Fibroblast of lung (primary cell): ENCODE results near the gene C6orf47. TPM values are rescaled to one million over a fixed set of nuclear protein-coding genes. Genes with fewer than 3 reads are reported as not detected.

Source experiments
- DNase-seq, 2 donors: peaks; one replicate each; pipeline versions ENCODE4 v3.0.0 to v3.0.0-alpha.2; 2010; ENCODE audit warnings: low read depth in 2 of 2
- H2AFZ ChIP-seq: 2 replicates; pipeline ENCODE4 v1.5.1; 2012; ENCODE audit warnings: low read length, control low read depth, inconsistent platforms
- H3K27ac ChIP-seq: 2 replicates; pipeline ENCODE4 v1.5.1; 2011; ENCODE audit warnings: low read length, control low read depth; ENCODE audit not compliant: insufficient read depth
- H3K27me3 ChIP-seq: 2 replicates; pipeline ENCODE4 v1.5.1; 2011; ENCODE audit warnings: mild to moderate bottlenecking, low read length; ENCODE audit not compliant: control insufficient read depth, insufficient read depth
- H3K36me3 ChIP-seq: 2 replicates; pipeline ENCODE4 v1.5.1; 2011; ENCODE audit warnings: low read length; ENCODE audit not compliant: control insufficient read depth, insufficient read depth
- H3K4me1 ChIP-seq: 2 replicates; pipeline ENCODE4 v1.5.1; 2011; ENCODE audit warnings: low read length; ENCODE audit not compliant: control insufficient read depth, insufficient read depth; ENCODE audit errors: extremely low read depth
- H3K4me2 ChIP-seq: 2 replicates; pipeline ENCODE4 v1.5.1; 2011; ENCODE audit warnings: low read length, control low read depth; ENCODE audit not compliant: insufficient read depth; ENCODE audit errors: extremely low read depth
- H3K4me3 ChIP-seq, 4 experiments: fragments of 200-600 bp in 1 of 4; sonication (generic) in 1 of 4; replicated peaks in 1 of 4; 2 replicates each; pipeline ENCODE4 v1.5.1; 2011 to 2016; ENCODE audit warnings: low read length in 4 of 4, low read depth in 3 of 4, mild to moderate bottlenecking in 3 of 4, control low read depth in 2 of 4, inconsistent platforms in 1 of 4, mixed read lengths in 1 of 4; ENCODE audit not compliant: insufficient read depth in 1 of 4; ENCODE audit errors: control extremely low read depth in 1 of 4
- H3K79me2 ChIP-seq: 2 replicates; pipeline ENCODE4 v1.5.1; 2012; ENCODE audit warnings: mild to moderate bottlenecking, low read length, inconsistent platforms; ENCODE audit not compliant: control insufficient read depth, insufficient read depth
- H3K9ac ChIP-seq: 2 replicates; pipeline ENCODE4 v1.5.1; 2011; ENCODE audit warnings: mild to moderate bottlenecking, low read length, control low read depth; ENCODE audit not compliant: insufficient read depth
- H3K9me3 ChIP-seq: 2 replicates; pipeline ENCODE4 v1.5.1; 2012; ENCODE audit warnings: low read depth, low read length; ENCODE audit not compliant: control insufficient read depth, insufficient read depth
- H4K20me1 ChIP-seq: 2 replicates; pipeline ENCODE4 v1.5.1; 2011; ENCODE audit warnings: low read length; ENCODE audit not compliant: control insufficient read depth, insufficient read depth; ENCODE audit errors: extremely low read depth
- EZH2 ChIP-seq: IDR thresholded peaks from 2 replicates; pipeline ENCODE4 v1.5.1; 2012; ENCODE audit warnings: low read length, control low read depth, mild to moderate bottlenecking; ENCODE audit errors: missing control alignments
- polyA plus RNA-seq, 2 donors: library from polyadenylated mRNA; depleted of rRNA in 1 of 2; stranded (reverse) in 1 of 2; unstranded in 1 of 2; fragments of >200 nt; gene quantifications; 2 replicates each; pipeline ENCODE4 v1.2.1, GENCODE V29; 2011 to 2012; ENCODE audit warnings: missing spikeins in 1 of 2
- total RNA-seq: library from RNA; depleted of rRNA; stranded (reverse); fragments of >200 nt; gene quantifications from 2 replicates; pipeline ENCODE4 v1.2.1, GENCODE V29; 2014
- TF ChIP-seq, protein P1 (sequence below), 2 donors: IDR thresholded peaks in 1 of 2; conservative IDR thresholded peaks in 1 of 2; 1 replicate in 1 of 2; 2 replicates in 1 of 2; pipeline ENCODE4 v1.5.1; 2011 to 2012; ENCODE audit warnings: low read length in 2 of 2, control low read depth in 1 of 2, inconsistent platforms in 1 of 2, low read depth in 1 of 2, mild to moderate bottlenecking in 1 of 2

The C6orf47 gene
- total and polyA plus RNA-seq, 2 donors (not counting 1 experiment from before 2014, with no cell fraction given) = 7.9 to 20.6 TPM

GRCh38 chr6:31702819-31703716 lies 42.5 kb upstream of the C6orf47 start, which contains the start of gene ABHD16A:
Gene ABHD16A (minus strand): TSS chr6:31703324. CDS start chr6:31703281, 43 bp downstream.
- no peaks in the 10 kb centered on the region for H3K27me3 ChIP-seq
- H3K4me2 ChIP-seq = peak within 1 kb of the TSS; percentile 98
- H3K27ac ChIP-seq = peak within 1 kb of the TSS; percentile 98
- peak within 1 kb of the TSS; percentile 96 for H3K9ac ChIP-seq
- peak within 1 kb of the TSS; percentile 93 for H2AFZ ChIP-seq
- TF ChIP-seq, protein P1, sequence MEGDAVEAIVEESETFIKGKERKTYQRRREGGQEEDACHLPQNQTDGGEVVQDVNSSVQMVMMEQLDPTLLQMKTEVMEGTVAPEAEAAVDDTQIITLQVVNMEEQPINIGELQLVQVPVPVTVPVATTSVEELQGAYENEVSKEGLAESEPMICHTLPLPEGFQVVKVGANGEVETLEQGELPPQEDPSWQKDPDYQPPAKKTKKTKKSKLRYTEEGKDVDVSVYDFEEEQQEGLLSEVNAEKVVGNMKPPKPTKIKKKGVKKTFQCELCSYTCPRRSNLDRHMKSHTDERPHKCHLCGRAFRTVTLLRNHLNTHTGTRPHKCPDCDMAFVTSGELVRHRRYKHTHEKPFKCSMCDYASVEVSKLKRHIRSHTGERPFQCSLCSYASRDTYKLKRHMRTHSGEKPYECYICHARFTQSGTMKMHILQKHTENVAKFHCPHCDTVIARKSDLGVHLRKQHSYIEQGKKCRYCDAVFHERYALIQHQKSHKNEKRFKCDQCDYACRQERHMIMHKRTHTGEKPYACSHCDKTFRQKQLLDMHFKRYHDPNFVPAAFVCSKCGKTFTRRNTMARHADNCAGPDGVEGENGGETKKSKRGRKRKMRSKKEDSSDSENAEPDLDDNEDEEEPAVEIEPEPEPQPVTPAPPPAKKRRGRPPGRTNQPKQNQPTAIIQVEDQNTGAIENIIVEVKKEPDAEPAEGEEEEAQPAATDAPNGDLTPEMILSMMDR (conservative IDR thresholded peaks at IDR 0.05 in 1 of 2, IDR thresholded peaks at IDR 0.05 in 1 of 2; ENCODE audit: low read depth in 1 of 2, low read length in 2 of 2) = no peak
- no peak for TF ChIP-seq EZH2
- peak; percentile 98 to 99 for DNase-seq
- H3K4me1 ChIP-seq = peaks cover 8% of the 10 kb centered on the region
- H4K20me1 ChIP-seq = no peaks in the 10 kb centered on the region
- no peaks in the 10 kb centered on the region for H3K9me3 ChIP-seq
- H3K79me2 ChIP-seq = peaks cover 22% of the 10 kb centered on the region
- peak within 1 kb of the TSS; percentile 76 to 93 (median 82) for H3K4me3 ChIP-seq
- no peaks in the 10 kb centered on the region for H3K36me3 ChIP-seq

- Histone ChIP-seq H4K20me1 (no peaks in the 10 kb centered on the region), H3K79me2 (peaks cover 22% of the 10 kb centered on the region), H3K4me2 (peak overlapping the region; percentile 98), H3K4me1 (peaks cover 8% of the 10 kb centered on the region), H3K4me3 (peak overlapping the region; percentile 76 to 93 (median 82)), H3K9ac (peak overlapping the region; percentile 96), H3K27ac (peak overlapping the region; percentile 98), H3K36me3 (no peaks in the 10 kb centered on the region), H2AFZ (peak overlapping the region; percentile 77), H3K9me3 (no peaks in the 10 kb centered on the region), H3K27me3 (no peaks in the 10 kb centered on the region)
- DNase-seq = peak in 1 of 2 donors; percentile 26
- TF ChIP-seq EZH2 = no peak
- TF ChIP-seq, protein P1 (conservative IDR thresholded peaks at IDR 0.05 in 1 of 2, IDR thresholded peaks at IDR 0.05 in 1 of 2; ENCODE audit: low read depth in 1 of 2, low read length in 2 of 2) = no peak
Observed at GRCh38 chr6:31702405-31702818, 41.8 kb upstream of the C6orf47 start.

DNA sequence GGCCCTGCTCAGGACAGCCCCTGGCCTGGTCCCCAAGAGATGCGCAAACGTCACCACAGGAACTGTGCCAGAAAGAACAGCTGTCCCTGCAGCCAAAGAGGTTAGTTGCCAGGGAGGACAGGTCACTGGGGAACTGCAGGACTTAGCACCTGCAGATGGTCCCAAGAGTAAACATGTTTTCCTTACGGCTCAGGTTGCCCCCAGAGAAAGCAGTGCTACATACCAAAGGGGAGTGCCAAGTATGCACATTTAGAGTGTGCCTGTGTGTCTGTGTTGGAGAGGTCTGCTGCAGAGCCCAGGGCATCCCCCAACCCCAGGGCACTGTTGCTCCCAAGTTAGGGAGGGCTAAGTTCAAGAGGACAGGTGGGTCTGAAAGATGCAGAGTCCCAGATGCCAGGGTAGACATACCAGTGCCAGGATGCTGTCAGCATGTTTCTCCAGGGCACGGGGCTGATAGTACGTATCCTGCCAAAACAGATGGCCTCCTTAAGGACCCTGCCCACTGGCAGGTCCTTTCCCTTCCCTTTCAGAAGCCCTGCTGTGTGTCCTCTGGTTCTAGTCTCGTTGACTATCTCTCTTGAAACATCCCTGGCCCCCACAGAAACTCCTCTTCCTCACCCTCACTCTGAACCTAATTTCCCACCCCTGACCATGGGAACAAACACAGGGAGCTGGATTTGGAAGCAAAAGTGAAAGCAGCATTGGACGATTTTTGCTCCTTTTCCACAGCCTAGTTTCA lies 41.3 kb upstream of the C6orf47 start:
- Histone ChIP-seq H3K4me3 (peak overlapping the region; percentile 76 to 93 (median 82)), H3K27me3 (no peaks in the 10 kb centered on the region), H3K79me2 (peaks cover 22% of the 10 kb centered on the region), H3K36me3 (no peaks in the 10 kb centered on the region), H3K4me2 (peak overlapping the region; percentile 98), H3K4me1 (peaks cover 8% of the 10 kb centered on the region), H2AFZ (no peak overlapping the region), H3K27ac (peak overlapping the region; percentile 98), H4K20me1 (no peaks in the 10 kb centered on the region), H3K9me3 (no peaks in the 10 kb centered on the region), H3K9ac (peak overlapping the region; percentile 96)
- DNase-seq = peak; percentile 7 to 51
- no peak for TF ChIP-seq EZH2
- TF ChIP-seq, protein P1 (conservative IDR thresholded peaks at IDR 0.05 in 1 of 2, IDR thresholded peaks at IDR 0.05 in 1 of 2; ENCODE audit: low read depth in 1 of 2, low read length in 2 of 2) = no peak
